HG03280 (cell line): Measurements from ENCODE around the gene KCNMA1.
"Not testable (repeated sequence)": the region's sequence is repeated elsewhere in the genome, so short reads cannot be mapped to it uniquely, and the experiment has no call there.

Experiments
- ATAC-seq: cut with Tn5 transposase; IDR thresholded peaks from one replicate; pipeline ENCODE4 v1.9.1; 2021; ENCODE audit warnings: mild to moderate bottlenecking, moderate library complexity; ENCODE audit not compliant: unreplicated experiment

KCNMA1 gene

DNA sequence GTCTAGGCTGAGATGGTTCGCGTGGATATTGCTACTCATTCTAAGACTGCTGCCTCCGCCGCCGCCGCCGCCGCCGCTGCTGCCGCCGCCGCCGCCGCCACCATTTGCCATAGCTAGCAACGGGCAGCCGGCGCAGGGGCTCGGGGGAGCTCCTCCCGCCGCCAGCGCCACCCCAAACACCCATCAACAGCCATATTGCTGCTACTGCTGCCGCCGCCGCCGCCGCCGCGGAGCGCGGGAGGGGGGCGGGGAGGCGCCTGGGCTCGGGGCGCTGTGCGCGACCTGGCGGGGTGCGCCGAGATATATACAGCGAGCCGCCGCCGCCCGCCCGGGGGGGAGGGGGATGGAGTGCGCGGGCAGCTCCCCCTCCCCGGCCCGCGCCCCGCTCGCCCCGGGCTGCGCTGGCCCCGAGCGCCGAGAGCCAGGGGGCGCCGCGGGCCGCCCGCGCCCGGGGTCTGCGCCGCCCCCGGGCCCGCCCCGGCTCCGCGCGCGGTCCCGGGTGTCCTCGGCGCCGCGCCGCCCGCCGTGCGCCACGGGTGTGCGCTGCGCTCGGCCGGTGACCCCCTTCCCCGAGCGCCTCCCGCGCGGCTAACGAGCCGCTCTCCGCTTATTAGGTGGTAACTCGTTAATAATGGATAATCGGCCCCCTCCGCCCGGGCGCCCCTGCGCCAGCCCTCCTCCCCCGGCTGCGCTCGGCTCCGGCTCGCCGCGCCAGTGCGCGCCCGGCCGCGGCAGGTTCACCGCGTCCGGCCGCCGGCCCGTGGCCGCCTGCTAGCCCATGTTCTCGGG, at the start of gene KCNMA1:
KCNMA1 (minus strand) TSS at position 277 of the 789 bp plus-strand sequence.
- ATAC-seq = no peak

- no peak for ATAC-seq
Observed at GRCh38 chr10:77686650-77687417, 49.2 kb upstream of the KCNMA1 start.

DNA sequence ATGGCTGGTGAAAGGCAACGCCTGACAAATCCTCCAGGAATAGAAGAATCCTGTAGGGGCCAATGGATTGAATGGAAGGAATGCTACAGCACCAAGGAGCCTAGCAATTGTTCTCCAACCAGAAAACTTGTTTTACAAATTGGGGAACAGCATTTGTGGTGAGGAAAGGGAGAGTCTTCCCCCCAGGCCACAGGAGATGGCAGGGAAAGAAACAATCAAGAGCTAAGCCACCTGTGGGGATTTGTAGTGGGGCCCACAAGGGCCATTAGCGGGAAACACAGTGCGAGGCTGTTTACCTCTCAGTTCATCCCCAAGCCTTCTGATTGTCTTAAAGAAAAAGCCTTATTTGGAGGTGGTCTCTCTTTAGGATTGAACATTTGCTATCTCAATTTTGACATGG, 48.5 kb upstream of the KCNMA1 start:
- no peak for ATAC-seq

DNA sequence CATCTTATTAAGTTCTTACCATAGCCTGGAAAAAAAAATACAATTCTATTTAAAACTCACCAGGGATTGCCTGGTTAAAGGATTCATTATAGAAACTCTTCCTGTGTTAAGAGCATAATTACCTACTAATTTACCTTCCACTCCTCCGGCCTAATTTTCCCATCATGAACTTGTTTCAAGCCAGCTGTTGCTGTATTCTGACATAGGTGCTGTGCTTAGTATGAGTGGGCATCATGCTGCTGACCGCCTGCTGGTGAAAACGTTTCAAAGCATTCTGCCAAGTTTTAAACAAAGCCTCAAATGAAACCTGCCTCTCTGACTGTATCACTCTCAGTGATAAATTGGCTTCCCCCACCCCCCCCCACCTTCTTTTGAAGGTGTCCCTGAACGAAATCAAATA, 47.8 kb upstream of the KCNMA1 start:
- no peak for ATAC-seq

DNA sequence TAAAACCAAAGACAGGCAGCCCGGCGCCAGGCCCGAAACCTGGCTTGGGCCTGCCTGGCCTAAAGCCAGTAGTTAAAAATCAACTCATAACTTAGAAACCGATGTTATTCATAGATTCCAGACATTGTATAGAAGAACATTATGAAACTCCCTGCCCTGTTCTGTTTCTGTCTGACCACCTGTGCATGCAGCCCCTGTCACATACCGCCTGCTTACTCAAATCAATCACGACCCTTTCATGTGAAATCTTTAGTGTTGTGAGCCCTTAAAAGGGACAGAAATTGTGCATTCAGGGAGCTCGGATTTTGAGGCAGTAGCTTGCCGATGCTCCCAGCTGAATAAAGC, 45.5 kb upstream of the KCNMA1 start:
- not testable (repeated sequence) for ATAC-seq

- ATAC-seq = no peak
Observed at GRCh38 chr10:77682393-77683087, 44.9 kb upstream of the KCNMA1 start.

- ATAC-seq = no peak
Observed at GRCh38 chr10:77681839-77682238, 44.2 kb upstream of the KCNMA1 start.

GRCh38 chr10:77680811-77681210, 43.2 kb upstream of the KCNMA1 start:
- ATAC-seq = no peak

DNA sequence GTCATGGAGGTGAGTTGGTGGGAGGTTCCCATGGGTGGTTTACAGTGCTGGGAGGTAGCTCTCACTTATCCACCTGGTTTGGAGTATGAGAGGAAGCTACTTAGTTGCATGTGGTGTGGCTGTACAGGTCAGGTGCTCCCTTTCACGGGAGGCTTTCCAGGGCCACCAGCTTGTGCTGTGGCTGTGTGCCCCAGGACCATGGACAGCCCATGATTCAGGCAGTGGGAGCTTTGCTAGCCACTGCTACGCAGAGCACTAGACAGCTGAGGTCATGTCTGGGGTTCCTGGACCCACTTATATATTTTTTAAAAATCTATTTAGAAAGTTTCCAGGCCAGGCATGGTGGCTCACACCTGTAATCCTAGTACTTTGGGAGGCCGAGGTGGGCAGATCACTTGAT, 42.5 kb upstream of the KCNMA1 start:
- ATAC-seq = no peak

GRCh38 chr10:77679217-77679616, 41.6 kb upstream of the KCNMA1 start:
- no peak for ATAC-seq

DNA sequence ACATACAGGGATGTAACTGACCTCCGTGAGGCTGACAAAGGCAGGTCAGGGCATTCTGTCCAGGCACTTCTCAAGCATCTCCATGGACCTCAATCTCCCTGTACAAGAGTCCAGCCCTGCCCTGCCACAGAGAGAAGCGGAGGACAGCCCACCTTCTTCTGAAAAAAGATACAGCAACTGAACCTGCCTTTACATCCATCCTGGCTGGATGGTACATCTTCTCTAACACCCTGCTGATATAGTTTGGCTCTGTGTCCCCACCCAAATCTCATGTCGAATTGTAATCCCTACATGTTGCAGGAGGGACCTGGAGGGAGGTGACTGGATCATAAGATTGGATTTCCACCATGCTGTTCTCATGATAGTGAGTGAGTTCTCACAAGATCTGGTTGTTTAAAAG, 40.5 kb upstream of the KCNMA1 start:
- ATAC-seq = no peak

GRCh38 chr10:77675347-77675746, 37.7 kb upstream of the KCNMA1 start:
- ATAC-seq = no peak

DNA sequence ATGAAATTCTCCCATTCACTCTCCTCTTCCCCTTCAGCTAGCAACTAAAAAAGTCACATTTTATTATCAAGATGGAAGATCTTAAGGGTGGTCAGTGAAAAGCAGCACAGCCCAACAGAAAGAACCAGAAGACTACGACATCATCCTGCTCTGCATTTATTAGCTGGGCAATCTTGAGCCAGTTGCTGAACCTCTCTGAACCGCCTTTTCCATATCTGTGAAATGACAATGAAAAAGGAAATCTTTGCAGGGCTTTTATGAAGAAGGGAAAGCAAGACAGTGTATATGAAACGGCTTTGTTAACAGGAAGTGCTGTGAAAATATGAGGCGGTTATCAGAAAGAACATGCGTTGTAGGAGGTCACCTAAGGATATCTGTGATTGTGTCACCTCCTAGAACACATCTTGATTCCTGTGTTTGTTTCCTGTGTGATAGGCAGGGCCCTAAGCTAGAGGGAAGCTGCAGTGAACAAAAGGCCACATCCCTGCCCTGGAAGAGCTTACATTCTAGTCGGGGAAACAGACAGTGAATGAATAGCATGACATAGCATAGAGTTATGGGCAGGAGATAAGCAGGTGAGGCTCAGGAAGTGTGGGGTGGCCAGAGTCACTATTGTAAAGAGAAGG, 36.0 kb upstream of the KCNMA1 start:
- no peak for ATAC-seq

GRCh38 chr10:77673101-77673500, 35.5 kb upstream of the KCNMA1 start:
- no peak for ATAC-seq

DNA sequence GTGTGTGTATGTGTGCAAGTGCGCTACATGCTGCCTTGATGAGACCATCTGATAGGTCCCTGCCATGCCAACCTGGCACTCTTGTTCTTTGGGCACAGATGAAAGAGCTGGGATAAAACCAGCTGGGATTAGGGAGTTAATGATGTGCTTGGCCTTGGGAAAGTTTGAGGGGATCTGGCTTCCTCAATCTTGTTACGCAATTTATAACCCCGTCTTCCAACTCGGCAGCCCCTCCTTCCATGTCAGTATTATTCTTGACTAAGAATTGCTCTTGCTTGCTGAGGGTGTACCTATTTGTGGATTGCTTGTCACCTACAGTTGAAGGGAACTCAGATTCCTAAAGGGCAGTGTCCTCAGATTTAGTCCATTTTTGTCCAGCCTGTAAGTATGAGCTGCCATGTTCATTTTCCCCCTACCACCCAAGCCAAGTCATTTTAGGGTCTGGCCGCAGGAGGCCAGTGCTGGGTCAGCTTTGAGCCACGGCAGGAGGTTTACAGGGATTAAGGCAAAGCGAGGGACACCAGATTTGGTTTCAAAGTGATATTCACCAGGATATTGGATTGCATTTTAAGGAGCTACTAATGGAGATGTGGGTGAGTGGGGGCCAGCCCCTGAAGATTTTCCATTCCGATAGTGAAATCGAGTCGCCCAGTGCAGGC, 34.1 kb upstream of the KCNMA1 start:
- no peak for ATAC-seq

DNA sequence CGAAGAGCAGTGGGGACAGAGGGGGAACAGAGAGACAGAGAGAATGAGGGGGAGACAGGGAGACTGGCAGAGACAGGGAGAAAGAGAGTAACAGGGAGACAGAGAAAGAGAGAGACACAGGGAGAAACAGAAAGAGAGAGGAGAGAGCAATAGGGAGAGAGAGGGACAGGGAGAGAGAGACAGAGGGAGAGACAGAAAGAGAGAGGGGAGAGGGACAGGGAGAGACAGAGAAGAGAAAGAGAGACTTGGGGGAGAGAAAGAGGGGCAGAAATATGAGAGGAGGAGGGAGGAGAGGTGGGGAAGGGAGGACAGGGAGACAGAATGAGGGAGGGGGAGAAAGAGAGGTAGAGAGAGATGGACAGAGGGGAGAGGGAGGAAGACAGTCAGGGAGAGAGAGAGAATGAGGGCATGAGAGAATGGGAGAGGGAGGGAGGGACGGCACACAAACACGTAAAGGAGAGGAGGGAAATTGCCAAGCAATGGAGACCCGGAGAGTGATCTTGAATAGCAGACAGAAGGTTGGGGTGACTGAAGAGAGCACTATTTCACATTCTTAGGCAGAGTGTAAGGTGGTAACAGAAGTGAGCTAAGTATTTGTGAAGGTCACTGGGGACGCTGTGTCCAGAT, 33.3 kb upstream of the KCNMA1 start:
- ATAC-seq = no peak

DNA sequence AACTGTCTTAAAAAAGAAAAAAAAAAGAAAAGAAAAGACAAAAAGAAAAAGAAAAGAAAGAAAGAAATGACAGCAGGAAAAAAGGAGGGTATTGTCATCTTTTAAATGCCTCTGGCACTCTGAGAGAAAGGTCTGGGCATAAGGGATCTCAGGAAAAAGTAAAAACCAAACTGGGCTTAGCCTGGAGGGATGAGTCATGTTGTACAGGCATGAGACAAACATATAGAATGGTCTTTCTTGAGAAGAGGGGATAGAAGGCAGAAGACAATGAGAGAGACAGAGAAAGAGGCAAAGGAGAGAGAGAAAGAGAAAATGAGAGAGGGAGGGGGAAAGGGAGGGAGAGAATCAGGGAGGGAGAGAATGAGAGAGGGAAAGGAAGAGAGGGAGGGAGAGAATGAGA, 32.3 kb upstream of the KCNMA1 start:
- ATAC-seq = no peak

- no peak for ATAC-seq
Observed at GRCh38 chr10:77667426-77668324, 30.1 kb upstream of the KCNMA1 start.

GRCh38 chr10:77666821-77667220, 29.2 kb upstream of the KCNMA1 start:
- ATAC-seq = no peak
